ENCODE results near the gene MAX. TPM values are rescaled to one million over a fixed set of nuclear protein-coding genes. Genes with fewer than 3 reads are reported as not detected.

Gene MAX
- total RNA-seq, 6 experiments from 2014 or later: 79.0 to 95.6 (median 81.9) TPM

DNA sequence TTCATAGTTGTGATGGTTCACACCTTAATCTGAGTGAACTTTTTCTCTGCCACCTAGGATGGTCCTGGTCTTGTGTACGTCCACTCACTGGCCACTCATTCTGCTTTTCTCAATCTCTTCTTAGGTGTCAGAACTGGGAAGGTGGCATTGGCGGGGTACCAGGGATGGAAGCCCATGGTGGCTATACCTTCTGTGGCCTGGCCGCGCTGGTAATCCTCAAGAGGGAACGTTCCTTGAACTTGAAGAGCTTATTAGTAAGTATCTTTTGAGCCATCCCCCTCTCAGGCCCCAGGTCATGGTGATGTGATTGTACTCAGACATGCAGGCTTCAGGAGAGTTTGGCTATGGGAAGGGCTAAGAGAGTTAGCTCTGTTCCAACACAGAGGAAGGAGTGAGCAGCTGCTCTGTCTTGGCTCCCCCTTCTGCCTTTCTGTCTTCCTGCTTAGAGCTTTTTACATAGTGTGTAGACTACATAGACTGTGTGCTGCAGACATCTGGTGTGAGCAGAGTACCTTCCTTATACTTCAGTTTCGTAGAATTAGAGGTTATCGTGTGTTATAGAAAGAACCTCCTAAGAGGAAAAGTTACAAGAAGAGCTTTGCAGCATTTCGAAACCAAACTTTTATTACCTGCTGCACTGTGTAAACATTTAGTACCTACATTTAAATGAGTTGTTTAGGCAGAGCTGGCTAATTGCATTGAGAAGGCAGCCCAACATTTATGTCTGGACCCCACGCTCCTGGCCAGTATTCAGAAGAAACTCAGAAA, 61.5 kb downstream of the MAX start:
- Mint-ChIP-seq H3K36me3 (ENCODE audit: low read depth) (no peaks in the 10 kb centered on the region; the same call in 1 of the 2 replicates), H3K4me3 (no peak overlapping the region), H3K27me3 (ENCODE audit: insufficient read depth) (no peaks in the 10 kb centered on the region), H3K9me3 (no peaks in the 10 kb centered on the region), H3K27ac (no peak overlapping the region), H3K4me1 (ENCODE audit: low read depth) (no peaks in the 10 kb centered on the region)
- no peak for DNase-seq
- TF ChIP-seq, protein P1, sequence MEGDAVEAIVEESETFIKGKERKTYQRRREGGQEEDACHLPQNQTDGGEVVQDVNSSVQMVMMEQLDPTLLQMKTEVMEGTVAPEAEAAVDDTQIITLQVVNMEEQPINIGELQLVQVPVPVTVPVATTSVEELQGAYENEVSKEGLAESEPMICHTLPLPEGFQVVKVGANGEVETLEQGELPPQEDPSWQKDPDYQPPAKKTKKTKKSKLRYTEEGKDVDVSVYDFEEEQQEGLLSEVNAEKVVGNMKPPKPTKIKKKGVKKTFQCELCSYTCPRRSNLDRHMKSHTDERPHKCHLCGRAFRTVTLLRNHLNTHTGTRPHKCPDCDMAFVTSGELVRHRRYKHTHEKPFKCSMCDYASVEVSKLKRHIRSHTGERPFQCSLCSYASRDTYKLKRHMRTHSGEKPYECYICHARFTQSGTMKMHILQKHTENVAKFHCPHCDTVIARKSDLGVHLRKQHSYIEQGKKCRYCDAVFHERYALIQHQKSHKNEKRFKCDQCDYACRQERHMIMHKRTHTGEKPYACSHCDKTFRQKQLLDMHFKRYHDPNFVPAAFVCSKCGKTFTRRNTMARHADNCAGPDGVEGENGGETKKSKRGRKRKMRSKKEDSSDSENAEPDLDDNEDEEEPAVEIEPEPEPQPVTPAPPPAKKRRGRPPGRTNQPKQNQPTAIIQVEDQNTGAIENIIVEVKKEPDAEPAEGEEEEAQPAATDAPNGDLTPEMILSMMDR (IDR thresholded peaks at IDR 0.05): no peak

DNA sequence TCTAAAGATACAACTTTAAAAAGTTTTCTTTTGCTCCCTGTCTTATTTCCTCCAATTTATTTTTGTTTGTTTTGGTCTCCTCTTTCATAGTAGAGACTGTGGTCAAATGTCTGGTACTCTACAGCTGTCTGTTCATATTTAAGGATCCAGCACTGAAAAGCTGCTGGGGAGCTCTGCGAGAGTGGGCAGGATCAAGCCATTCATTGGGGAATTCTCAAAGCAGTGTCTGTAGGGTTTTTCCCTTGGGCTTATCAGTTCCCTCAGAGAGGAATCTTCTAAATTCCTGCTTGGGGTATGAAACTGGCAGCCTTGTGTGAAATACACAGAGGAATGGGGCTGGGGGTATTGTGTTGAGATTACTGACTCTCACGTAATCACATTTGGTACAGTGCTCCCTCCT, 63.4 kb downstream of the MAX start:
- no peak overlapping the region for H3K27ac Mint-ChIP-seq
- DNase-seq: no peak
- TF ChIP-seq, protein P1 (IDR thresholded peaks at IDR 0.05): no peak

DNA sequence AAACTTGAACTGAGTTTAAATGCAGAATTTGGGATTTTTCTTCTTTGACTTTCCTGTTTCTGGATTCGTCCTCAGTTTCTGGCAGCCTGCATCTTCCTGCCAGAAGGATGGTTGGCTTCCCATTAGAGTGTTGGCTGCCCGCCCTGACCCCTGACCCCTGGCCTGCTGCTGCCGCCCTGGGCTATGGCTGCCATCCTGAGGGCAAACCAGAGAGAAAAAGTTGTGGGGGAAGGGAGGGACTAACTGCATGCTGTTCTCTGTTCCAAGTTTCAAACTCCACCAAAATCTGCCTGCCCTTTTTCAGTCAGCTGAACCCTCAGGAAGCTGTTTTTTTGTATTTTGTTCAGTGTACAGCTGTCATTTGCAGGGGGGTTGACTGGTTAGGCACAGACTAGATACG, 67.3 kb downstream of the MAX start:
- TF ChIP-seq, protein P1 (IDR thresholded peaks at IDR 0.05): no peak
- H3K4me3 Mint-ChIP-seq: no peak overlapping the region
- H3K36me3 Mint-ChIP-seq (ENCODE audit: low read depth): no peaks in the 10 kb centered on the region; the same call in 1 of the 2 replicates
- DNase-seq: no peak
- no peak overlapping the region for H3K27ac Mint-ChIP-seq
- no peaks in the 10 kb centered on the region; the same call in 1 of the 2 replicates for H3K27me3 Mint-ChIP-seq (ENCODE audit: insufficient read depth)
- H3K4me1 Mint-ChIP-seq (ENCODE audit: low read depth): no peaks in the 10 kb centered on the region
- H3K9me3 Mint-ChIP-seq: no peaks in the 10 kb centered on the region

More for the DNA sequence above, 63.4 kb downstream of the MAX start:
- no peaks in the 10 kb centered on the region for H3K9me3 Mint-ChIP-seq
- no peaks in the 10 kb centered on the region; the same call in 1 of the 2 replicates for H3K27me3 Mint-ChIP-seq (ENCODE audit: insufficient read depth)
- no peaks in the 10 kb centered on the region; the same call in 1 of the 2 replicates for H3K36me3 Mint-ChIP-seq (ENCODE audit: low read depth)
- no peak overlapping the region for H3K4me3 Mint-ChIP-seq
- H3K4me1 Mint-ChIP-seq (ENCODE audit: low read depth): no peaks in the 10 kb centered on the region

DNA sequence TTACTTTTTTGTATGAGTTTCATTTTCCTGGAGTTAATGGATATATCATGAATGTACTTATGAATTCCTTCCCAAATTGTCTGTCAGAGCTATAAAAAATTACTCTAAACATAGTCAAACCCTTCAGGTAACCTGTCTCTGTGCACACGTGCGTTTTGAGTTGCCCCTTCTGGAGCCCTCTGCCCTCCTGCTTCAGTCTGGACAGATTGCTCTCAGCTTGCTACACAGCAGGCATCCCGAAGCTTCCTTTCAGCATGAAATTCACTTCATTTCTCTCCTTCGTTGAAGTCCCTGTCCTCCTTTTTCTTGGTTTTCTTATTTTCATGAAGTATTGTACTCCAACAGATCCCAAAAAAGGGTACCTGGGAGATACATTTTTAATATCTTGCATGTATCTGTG, 68.3 kb downstream of the MAX start:
- Mint-ChIP-seq H3K36me3 (ENCODE audit: low read depth) (no peaks in the 10 kb centered on the region; the same call in 1 of the 2 replicates), H3K27me3 (ENCODE audit: insufficient read depth) (no peaks in the 10 kb centered on the region; the same call in 1 of the 2 replicates), H3K4me3 (no peak overlapping the region), H3K4me1 (ENCODE audit: low read depth) (no peaks in the 10 kb centered on the region), H3K9me3 (no peaks in the 10 kb centered on the region), H3K27ac (no peak overlapping the region)
- no peak for DNase-seq
- TF ChIP-seq, protein P1 (IDR thresholded peaks at IDR 0.05): no peak

DNA sequence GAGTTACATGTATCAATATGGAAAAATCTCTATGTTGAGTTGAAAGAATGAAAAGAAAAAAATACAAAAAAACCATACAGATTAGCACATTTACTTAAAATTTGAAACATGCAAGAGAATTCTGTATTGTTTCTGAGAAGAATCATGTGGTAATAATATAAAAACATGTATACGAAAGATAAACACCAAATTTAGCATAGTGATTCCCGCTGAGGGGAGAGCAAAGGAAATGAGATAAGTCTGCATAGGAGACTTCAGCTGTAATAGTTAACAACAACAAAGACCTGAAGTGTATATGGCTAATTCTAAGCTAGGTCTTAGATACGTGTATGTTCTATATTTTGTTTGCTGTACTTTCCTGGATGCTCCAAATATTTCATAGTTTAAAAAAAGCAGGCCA, 69.1 kb downstream of the MAX start:
- no peaks in the 10 kb centered on the region for H3K9me3 Mint-ChIP-seq
- H3K27ac Mint-ChIP-seq: no peak overlapping the region
- no peak overlapping the region for H3K4me3 Mint-ChIP-seq
- TF ChIP-seq, protein P1 (IDR thresholded peaks at IDR 0.05): no peak
- no peak for DNase-seq
- H3K27me3 Mint-ChIP-seq (ENCODE audit: insufficient read depth): no peaks in the 10 kb centered on the region; the same call in 1 of the 2 replicates
- H3K4me1 Mint-ChIP-seq (ENCODE audit: low read depth): no peaks in the 10 kb centered on the region
- H3K36me3 Mint-ChIP-seq (ENCODE audit: low read depth): no peaks in the 10 kb centered on the region

All from HFFc6 (cell line).